ENCODE results near the gene EPN3. TPM values are rescaled to one million over a fixed set of nuclear protein-coding genes. Genes with fewer than 3 reads are reported as not detected.
A peak's percentile ranks its signal among the peaks of the same experiment; 100 is the strongest.

Gene EPN3
- total RNA-seq, 1 experiment from 2014 or later = 0.92 TPM

GRCh38 chr17:50502301-50502990 lies 30.1 kb upstream of the EPN3 start:
- no peaks in the 10 kb centered on the region for H3K27me3 ChIP-seq (ENCODE audit: control insufficient read depth, insufficient read depth, low read length)
- no peak for TF ChIP-seq POLR2AphosphoS5 (IDR thresholded peaks at IDR 0.05; ENCODE audit: low read depth, low read length)
- TF ChIP-seq, protein P1, sequence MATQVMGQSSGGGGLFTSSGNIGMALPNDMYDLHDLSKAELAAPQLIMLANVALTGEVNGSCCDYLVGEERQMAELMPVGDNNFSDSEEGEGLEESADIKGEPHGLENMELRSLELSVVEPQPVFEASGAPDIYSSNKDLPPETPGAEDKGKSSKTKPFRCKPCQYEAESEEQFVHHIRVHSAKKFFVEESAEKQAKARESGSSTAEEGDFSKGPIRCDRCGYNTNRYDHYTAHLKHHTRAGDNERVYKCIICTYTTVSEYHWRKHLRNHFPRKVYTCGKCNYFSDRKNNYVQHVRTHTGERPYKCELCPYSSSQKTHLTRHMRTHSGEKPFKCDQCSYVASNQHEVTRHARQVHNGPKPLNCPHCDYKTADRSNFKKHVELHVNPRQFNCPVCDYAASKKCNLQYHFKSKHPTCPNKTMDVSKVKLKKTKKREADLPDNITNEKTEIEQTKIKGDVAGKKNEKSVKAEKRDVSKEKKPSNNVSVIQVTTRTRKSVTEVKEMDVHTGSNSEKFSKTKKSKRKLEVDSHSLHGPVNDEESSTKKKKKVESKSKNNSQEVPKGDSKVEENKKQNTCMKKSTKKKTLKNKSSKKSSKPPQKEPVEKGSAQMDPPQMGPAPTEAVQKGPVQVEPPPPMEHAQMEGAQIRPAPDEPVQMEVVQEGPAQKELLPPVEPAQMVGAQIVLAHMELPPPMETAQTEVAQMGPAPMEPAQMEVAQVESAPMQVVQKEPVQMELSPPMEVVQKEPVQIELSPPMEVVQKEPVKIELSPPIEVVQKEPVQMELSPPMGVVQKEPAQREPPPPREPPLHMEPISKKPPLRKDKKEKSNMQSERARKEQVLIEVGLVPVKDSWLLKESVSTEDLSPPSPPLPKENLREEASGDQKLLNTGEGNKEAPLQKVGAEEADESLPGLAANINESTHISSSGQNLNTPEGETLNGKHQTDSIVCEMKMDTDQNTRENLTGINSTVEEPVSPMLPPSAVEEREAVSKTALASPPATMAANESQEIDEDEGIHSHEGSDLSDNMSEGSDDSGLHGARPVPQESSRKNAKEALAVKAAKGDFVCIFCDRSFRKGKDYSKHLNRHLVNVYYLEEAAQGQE (IDR thresholded peaks at IDR 0.05; ENCODE audit: insufficient read depth in 1 of 2, low read depth in 2 of 2, low read length in 1 of 2) = no peak
- no peak for TF ChIP-seq SIN3A (IDR thresholded peaks at IDR 0.05; ENCODE audit: borderline replicate concordance, insufficient read depth, low read depth, low read length)
- TF ChIP-seq, protein P2, sequence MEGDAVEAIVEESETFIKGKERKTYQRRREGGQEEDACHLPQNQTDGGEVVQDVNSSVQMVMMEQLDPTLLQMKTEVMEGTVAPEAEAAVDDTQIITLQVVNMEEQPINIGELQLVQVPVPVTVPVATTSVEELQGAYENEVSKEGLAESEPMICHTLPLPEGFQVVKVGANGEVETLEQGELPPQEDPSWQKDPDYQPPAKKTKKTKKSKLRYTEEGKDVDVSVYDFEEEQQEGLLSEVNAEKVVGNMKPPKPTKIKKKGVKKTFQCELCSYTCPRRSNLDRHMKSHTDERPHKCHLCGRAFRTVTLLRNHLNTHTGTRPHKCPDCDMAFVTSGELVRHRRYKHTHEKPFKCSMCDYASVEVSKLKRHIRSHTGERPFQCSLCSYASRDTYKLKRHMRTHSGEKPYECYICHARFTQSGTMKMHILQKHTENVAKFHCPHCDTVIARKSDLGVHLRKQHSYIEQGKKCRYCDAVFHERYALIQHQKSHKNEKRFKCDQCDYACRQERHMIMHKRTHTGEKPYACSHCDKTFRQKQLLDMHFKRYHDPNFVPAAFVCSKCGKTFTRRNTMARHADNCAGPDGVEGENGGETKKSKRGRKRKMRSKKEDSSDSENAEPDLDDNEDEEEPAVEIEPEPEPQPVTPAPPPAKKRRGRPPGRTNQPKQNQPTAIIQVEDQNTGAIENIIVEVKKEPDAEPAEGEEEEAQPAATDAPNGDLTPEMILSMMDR (IDR thresholded peaks at IDR 0.05) = no peak
- TF ChIP-seq TCF7L2 (IDR thresholded peaks at IDR 0.05; ENCODE audit: low read depth, low read length) = no peak
- intact Hi-C loops (cut with micrococcal nuclease; ENCODE audit: unreplicated experiment) = no loop called here
- ATAC-seq (peak; percentile 26; the same call in 1 of the 2 replicates), DNase-seq (ENCODE audit: low read depth, low spot score) (no peak)
- no peaks in the 10 kb centered on the region for H3K4me1 ChIP-seq (ENCODE audit: control insufficient read depth, insufficient read depth, low read length)
- no peak overlapping the region for H3K4me3 ChIP-seq (ENCODE audit: low read depth in 2 of 2, low read length in 2 of 2)
- no peak overlapping the region for H3K27ac ChIP-seq (ENCODE audit: low read length)
- no peaks in the 10 kb centered on the region for H3K9me3 ChIP-seq (ENCODE audit: control insufficient read depth, insufficient read depth, low read depth, low read length)
- H3K36me3 ChIP-seq (ENCODE audit: control insufficient read depth, insufficient read depth, low read length) = no peaks in the 10 kb centered on the region
- ChIA-PET CTCF (no interaction called here), POLR2A (no interaction called here)
- no TSS peak for BruUV-seq (replicated peaks)
- in situ Hi-C loops (cut with HindIII; ENCODE audit: low pct_unique_long_range_greater_than_20kb, low sequenced_read_pairs) = no loop called here

DNA sequence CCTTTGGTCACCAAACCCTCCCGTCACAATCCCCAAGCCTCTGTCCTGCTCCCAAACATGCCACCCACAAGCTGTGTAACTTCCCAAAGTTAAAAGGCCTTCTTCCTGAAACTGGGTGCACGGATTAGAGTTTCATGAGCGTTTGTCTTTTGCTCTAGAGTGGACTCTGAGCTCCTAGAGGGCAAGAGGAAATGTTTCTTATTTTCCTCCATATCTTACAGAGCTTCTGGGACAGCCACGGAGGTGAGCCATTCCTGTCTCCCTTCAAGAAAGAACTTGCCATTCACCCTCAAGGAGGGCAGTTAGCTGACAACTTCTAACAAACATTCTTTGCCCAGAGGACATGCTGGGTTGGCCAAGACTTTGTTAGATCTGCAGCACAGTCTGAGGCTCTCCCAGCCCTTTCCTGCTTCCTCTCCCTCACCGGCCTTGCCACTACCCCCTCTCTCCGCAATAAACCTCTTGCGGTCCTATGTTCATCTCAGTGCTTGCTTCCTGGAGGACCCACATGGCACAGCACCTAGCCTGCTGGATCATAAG lies 26.9 kb upstream of the EPN3 start:
- no peaks in the 10 kb centered on the region for H3K27me3 ChIP-seq (ENCODE audit: control insufficient read depth, insufficient read depth, low read length)
- no peak for ATAC-seq
- in situ Hi-C loops (cut with HindIII; ENCODE audit: low pct_unique_long_range_greater_than_20kb, low sequenced_read_pairs) = no loop called here

More for the DNA sequence above, 26.9 kb upstream of the EPN3 start:
- Histone ChIP-seq H3K36me3 (ENCODE audit: control insufficient read depth, insufficient read depth, low read length) (no peaks in the 10 kb centered on the region), H3K27ac (ENCODE audit: low read length) (no peak overlapping the region), H3K9me3 (ENCODE audit: control insufficient read depth, insufficient read depth, low read depth, low read length) (no peaks in the 10 kb centered on the region), H3K4me3 (ENCODE audit: low read depth in 2 of 2, low read length in 2 of 2) (no peak overlapping the region), H3K4me1 (ENCODE audit: control insufficient read depth, insufficient read depth, low read length) (peaks cover 11% of the 10 kb centered on the region)
- POLR2A ChIA-PET = interaction anchor here (0.7 kb wide), 1 partner anchor 435 kb away, joined by 5 read pairs; no protein-coding TSS in a partner anchor
- TF ChIP-seq SIN3A (IDR thresholded peaks at IDR 0.05; ENCODE audit: borderline replicate concordance, insufficient read depth, low read depth, low read length) = no peak
- TF ChIP-seq, protein P1 (IDR thresholded peaks at IDR 0.05; ENCODE audit: insufficient read depth in 1 of 2, low read depth in 2 of 2, low read length in 1 of 2) = no peak
- TF ChIP-seq, protein P2 (IDR thresholded peaks at IDR 0.05) = no peak
- CTCF ChIA-PET = interaction anchor here (1.1 kb wide), 1 partner anchor 22 kb away, joined by 6 read pairs; no protein-coding TSS in a partner anchor
- DNase-seq (ENCODE audit: low read depth, low spot score) = no peak
- no TSS peak for BruUV-seq (replicated peaks)
- intact Hi-C loops (cut with micrococcal nuclease; ENCODE audit: unreplicated experiment) = no loop called here

Measured in Panc1 (cell line).